GM13977 (cell line): ENCODE results near the gene EFCAB8.

Source experiments
- DNase-seq: peaks from one replicate; pipeline ENCODE4 v3.0.0; 2012; ENCODE audit warnings: low spot score
- in situ Hi-C: fragments of 300-500 bp; cut with MboI; formaldehyde crosslinking; loops from one replicate; pipeline ENCODE4 v1.12.0; 2022; ENCODE audit warnings: low sequenced_read_pairs, low pct_unique_long_range_greater_than_20kb, mixed read lengths, inconsistent platforms; ENCODE audit not compliant: unreplicated experiment
- TF ChIP-seq, protein P1 (sequence below): IDR thresholded peaks from 2 replicates; pipeline ENCODE4 v1.5.1; 2012; ENCODE audit warnings: mild to moderate bottlenecking, control low read depth; ENCODE audit not compliant: insufficient read depth; ENCODE audit errors: extremely low read depth, missing control alignments

Gene EFCAB8

DNA sequence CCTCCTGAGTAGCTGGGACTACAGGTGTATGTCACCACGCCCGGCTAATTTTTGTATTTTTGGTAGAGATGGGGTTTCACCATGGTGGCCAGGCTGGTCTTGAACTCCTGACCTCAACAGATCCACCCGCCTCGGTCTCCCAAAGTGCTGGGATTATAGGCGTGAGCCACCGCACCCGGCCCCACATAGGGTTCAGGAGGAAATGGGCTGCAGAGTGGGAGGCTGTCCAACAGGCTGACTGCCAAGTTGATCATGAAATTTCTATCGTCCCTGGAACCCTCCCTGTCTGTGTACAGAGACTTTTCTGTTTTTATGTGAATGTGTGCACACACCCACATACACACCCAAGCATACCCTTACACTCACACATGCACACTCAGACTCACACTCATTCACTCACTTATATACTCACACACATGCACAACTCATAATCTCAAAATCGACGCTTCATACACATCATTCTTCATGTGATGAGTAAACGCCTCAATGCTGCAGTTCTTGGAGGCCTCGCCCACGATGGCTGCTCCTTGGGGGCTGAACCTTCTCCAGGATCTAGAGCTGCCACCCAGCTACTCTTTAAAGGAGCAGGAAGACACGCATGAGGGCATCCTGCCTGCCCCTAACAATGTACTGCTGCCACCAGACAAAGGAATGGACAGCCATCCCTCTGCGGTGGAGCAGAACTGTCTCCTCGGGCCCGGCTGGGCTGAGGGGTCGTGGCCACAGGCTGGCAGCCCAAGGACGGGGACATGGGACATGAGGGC is 109.9 kb downstream of the EFCAB8 start:
- TF ChIP-seq, protein P1, sequence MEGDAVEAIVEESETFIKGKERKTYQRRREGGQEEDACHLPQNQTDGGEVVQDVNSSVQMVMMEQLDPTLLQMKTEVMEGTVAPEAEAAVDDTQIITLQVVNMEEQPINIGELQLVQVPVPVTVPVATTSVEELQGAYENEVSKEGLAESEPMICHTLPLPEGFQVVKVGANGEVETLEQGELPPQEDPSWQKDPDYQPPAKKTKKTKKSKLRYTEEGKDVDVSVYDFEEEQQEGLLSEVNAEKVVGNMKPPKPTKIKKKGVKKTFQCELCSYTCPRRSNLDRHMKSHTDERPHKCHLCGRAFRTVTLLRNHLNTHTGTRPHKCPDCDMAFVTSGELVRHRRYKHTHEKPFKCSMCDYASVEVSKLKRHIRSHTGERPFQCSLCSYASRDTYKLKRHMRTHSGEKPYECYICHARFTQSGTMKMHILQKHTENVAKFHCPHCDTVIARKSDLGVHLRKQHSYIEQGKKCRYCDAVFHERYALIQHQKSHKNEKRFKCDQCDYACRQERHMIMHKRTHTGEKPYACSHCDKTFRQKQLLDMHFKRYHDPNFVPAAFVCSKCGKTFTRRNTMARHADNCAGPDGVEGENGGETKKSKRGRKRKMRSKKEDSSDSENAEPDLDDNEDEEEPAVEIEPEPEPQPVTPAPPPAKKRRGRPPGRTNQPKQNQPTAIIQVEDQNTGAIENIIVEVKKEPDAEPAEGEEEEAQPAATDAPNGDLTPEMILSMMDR: no peak

DNA sequence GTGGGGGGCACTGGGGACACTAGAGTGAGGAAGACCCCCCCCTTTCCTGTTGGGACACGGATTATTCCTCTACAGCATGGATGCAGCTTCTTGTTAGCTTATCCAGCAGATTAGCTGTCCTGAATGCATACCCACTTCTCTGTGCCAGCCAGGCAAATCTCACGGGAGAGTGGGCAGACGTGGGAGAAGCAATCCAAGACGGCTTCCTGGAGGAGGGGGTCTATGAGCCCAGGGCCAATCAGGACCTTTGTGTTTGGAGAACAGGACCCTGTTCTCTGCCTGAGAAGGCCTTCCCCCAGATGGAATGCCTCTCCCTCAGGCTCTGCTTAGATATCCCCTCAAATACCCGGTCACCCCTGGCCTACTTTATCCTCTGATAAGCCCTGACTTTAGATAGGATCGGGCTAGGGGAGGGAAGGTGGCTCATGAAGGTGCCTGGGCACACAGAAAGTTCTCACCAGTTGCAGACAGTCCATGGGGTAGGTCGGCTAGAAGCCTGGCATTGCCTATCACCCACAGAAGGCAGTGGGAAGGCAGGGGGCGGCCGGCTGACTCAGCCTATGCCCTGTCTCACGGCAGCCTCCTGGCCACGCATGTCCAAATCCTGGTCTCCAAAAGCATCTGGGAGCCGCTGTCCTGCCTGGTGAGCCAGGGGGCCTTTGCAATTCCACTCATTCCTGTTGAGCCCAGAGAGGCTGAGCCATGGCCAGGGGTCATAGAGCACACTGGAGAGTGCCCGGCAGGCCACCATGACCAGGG is 110.8 kb downstream of the EFCAB8 start:
- no peak for DNase-seq
- in situ Hi-C loops: no loop called here

More for the DNA sequence above, 109.9 kb downstream of the EFCAB8 start:
- no peak for DNase-seq
- in situ Hi-C loops: no loop called here

DNA sequence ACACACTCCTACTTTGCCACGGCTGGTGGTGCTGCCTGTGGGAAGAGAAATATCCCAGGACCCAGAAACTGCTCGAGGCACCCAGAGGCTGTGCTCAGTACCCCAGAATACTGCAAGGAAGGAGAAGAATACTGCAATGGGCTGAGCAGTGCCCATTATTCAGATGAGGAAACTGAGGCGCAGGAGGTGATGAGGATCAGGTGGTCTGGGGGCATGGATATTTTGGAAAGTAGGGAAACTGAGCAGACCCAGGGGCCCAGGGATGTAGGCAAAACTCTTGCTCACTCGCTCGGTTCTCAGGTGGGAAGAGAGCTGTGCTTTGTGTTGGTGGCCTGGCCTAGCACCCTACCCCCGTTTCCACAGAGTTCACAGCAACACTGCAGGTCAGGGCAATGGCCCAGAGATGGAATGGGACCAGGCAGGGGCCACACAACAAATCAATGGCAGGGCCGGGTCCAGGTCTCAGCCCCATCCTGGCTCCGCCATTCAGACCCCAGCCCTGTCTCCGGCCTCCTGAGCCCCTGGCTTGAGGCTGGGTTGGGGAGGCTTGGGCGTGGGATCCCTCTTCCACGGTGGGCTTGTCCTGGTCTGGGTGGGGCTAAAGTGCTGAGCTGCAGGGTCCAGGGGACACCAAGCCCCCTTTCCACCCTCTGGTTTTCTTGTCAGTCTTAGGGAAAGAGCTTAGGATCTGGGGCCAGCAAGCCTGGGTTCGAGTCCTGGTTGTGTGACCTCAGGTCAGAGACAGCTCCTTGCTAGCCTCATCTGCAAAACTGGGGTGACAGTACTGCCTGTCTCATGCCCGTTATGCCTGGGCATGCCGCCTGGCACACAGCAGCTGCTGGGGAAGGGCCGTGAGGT is 111.6 kb downstream of the EFCAB8 start:
- TF ChIP-seq, protein P1: no peak
- no peak for DNase-seq
- in situ Hi-C loops: no loop called here

More for the DNA sequence above, 110.8 kb downstream of the EFCAB8 start:
- TF ChIP-seq, protein P1: no peak

DNA sequence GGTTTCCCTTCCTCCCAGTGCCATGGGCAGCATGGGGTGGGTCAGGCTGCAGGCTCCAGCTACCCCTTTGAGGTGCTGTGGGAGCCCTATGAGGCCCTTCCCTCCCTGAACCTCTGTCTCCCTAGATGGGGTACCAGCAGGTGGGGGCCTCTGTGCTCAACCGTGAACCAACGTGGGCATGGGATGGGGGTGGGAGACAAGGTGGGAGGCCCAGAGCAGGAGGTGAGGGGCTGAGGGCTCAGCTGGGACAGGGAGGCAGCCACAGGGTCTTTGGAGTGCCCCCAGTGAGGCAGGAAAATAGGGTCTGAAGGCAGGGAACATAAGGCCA is 112.2 kb downstream of the EFCAB8 start:
- TF ChIP-seq, protein P1: no peak
- no peak for DNase-seq
- in situ Hi-C loops: no loop called here

DNA sequence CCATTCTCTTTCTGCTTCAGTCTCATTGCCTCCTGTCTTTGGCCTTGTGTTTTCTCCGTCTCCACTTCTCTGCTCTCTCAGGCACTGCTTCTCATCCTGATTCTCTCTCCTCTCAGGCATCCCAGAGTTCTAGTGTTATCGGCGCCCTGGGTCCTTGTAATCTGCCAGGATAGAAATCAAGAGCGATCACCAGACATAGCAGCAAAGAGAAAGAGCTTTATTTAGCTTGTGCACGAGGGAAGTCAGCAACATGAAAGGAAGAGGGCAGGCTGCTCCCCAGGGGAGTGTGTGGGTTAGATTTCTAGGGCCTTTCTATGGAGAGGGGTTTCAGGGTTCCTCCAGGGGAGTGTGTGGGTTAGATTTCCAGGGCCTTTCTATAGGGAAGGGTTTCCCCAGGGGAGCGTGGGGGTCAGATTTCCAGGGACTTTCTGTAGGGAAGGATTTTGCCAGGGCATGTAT is 113.0 kb downstream of the EFCAB8 start:
- TF ChIP-seq, protein P1: no peak
- no peak for DNase-seq
- in situ Hi-C loops: no loop called here
